HCT116 (cell line): ENCODE results near the gene MYH14.
"Not testable (repeated sequence)": the region's sequence is repeated elsewhere in the genome, so short reads cannot be mapped to it uniquely, and the experiment has no call there.

Source experiments
- EZH2 ChIP-seq: fragments of 200-600 bp; sonication (generic); IDR thresholded peaks from 2 replicates; pipeline ENCODE4 v1.6.1; 2017; ENCODE audit warnings: antibody characterized with exemption, mixed run types
- EZH2phosphoT487 ChIP-seq: fragments of 200-600 bp; IDR thresholded peaks from 2 replicates; pipeline ENCODE4 v1.6.1; 2018; ENCODE audit warnings: antibody characterized with exemption, borderline replicate concordance
- JUND ChIP-seq: IDR thresholded peaks from 2 replicates; pipeline ENCODE4 v1.6.1; 2012
- MAX ChIP-seq: IDR thresholded peaks from 2 replicates; pipeline ENCODE4 v1.6.1; 2012
- POLR2A ChIP-seq: IDR thresholded peaks from 2 replicates; pipeline ENCODE4 v1.7.0; 2011; ENCODE audit warnings: borderline replicate concordance; ENCODE audit not compliant: insufficient read depth, insufficient read length; ENCODE audit errors: extremely low read depth
- POLR2AphosphoS5 ChIP-seq: IDR thresholded peaks from 2 replicates; pipeline ENCODE4 v1.6.1; 2011; ENCODE audit warnings: mild to moderate bottlenecking, low read depth, low read length, moderate library complexity
- SP1 ChIP-seq: IDR thresholded peaks from 2 replicates; pipeline ENCODE4 v1.6.1; 2012; ENCODE audit warnings: low read depth
- TCF7L2 ChIP-seq: IDR thresholded peaks from 2 replicates; pipeline ENCODE4 v1.7.0; 2011; ENCODE audit warnings: borderline replicate concordance, inconsistent platforms; ENCODE audit not compliant: insufficient read depth, insufficient read length; ENCODE audit errors: extremely low read depth
- TF ChIP-seq, protein P1 (sequence below), 3 experiments: fragments of 200-600 bp in 1 of 3; sonication (generic) in 1 of 3; IDR thresholded peaks in 2 of 3; conservative IDR thresholded peaks in 1 of 3; 2 replicates each; pipeline ENCODE4 v1.5.1; 2012 to 2017; ENCODE audit warnings: low read depth in 2 of 3, low read length in 2 of 3, antibody characterized with exemption in 1 of 3, borderline replicate concordance in 1 of 3, control low read depth in 1 of 3, mild to moderate bottlenecking in 1 of 3, mixed read lengths in 1 of 3, mixed run types in 1 of 3, moderate library complexity in 1 of 3; ENCODE audit not compliant: insufficient read depth in 1 of 3
- TF ChIP-seq, protein P2 (sequence below): IDR thresholded peaks from 2 replicates; pipeline ENCODE4 v1.6.1; 2012

DNA sequence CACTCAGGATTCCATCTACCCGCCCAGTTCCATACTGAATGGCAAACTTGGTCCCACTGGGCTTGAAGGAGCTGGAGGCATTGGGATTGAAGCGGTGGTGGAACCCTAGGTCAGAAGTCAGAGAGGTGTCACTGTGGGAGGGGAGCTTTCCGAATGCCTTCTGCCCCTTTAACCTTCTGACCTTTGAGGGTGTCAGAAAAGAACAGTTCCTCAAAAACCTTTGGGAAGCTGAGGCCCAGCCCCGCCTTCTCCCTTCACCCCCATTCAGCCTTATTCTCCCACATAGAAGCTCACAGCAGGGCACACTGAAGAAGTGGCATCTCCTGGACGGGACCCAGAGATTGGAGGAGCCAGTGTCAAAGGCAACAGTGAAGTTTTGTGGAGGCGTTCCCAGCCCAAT, 133.6 kb downstream of the MYH14 start:
- not testable (repeated sequence) for TF ChIP-seq POLR2A, EZH2phosphoT487, EZH2, TCF7L2, JUND, SP1, MAX, POLR2AphosphoS5
- TF ChIP-seq, protein P1, sequence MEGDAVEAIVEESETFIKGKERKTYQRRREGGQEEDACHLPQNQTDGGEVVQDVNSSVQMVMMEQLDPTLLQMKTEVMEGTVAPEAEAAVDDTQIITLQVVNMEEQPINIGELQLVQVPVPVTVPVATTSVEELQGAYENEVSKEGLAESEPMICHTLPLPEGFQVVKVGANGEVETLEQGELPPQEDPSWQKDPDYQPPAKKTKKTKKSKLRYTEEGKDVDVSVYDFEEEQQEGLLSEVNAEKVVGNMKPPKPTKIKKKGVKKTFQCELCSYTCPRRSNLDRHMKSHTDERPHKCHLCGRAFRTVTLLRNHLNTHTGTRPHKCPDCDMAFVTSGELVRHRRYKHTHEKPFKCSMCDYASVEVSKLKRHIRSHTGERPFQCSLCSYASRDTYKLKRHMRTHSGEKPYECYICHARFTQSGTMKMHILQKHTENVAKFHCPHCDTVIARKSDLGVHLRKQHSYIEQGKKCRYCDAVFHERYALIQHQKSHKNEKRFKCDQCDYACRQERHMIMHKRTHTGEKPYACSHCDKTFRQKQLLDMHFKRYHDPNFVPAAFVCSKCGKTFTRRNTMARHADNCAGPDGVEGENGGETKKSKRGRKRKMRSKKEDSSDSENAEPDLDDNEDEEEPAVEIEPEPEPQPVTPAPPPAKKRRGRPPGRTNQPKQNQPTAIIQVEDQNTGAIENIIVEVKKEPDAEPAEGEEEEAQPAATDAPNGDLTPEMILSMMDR (IDR thresholded peaks at IDR 0.05 in 2 of 3, conservative IDR thresholded peaks at IDR 0.05 in 1 of 3; ENCODE audit: borderline replicate concordance in 1 of 3, insufficient read depth in 1 of 3, low read depth in 2 of 3, low read length in 2 of 3), result not testable (repeated sequence)
- TF ChIP-seq, protein P2, sequence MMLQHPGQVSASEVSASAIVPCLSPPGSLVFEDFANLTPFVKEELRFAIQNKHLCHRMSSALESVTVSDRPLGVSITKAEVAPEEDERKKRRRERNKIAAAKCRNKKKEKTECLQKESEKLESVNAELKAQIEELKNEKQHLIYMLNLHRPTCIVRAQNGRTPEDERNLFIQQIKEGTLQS, result not testable (repeated sequence)
